Articular chondrocyte of knee joint (primary cell): Measurements from ENCODE around the gene TGIF2LX. TPM values are rescaled to one million over a fixed set of nuclear protein-coding genes. Genes with fewer than 3 reads are reported as not detected.

ENCODE experiments used
- total RNA-seq: library from RNA; depleted of rRNA; stranded (reverse); fragments of >200 nt; gene quantifications from 2 replicates; pipeline ENCODE4 v1.2.3, GENCODE V29; 2012

Gene TGIF2LX
- total RNA-seq: not detected in 2 replicates

GRCh38 chrX:89921665-89922064 is at the start of gene TGIF2LX:
TSS of gene TGIF2LX (plus strand) at chrX:89921908. CDS start at chrX:89922086, 178 bp downstream.

